Measurements from ENCODE around the gene UNC50. TPM values are rescaled to one million over a fixed set of nuclear protein-coding genes. Genes with fewer than 3 reads are reported as not detected.

UNC50 gene
- total and polyA plus RNA-seq, 2 donors (not counting 1 experiment from before 2014, with no cell fraction given), result 27.2 to 38.8 TPM

DNA sequence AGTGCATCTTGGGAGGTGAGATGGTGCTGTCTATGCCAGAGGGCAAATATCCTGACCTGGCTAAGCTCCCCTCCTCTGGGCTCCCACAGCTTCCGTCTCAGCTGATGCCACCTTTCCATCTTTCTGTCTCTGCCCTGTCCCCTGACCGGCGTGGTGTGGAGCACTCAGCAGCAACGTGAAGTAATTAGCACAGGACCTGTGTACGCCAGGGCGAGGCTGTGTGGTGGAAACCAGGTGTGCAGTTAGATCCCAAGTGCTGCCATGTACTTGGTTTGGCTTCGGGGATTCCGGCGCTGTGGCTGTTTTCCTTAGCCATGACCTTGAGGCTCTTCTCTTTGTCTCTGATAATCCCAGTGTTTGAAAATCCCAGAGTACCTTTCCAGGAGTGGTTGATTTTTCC is 36.6 kb upstream of the UNC50 start:
- Histone ChIP-seq H2AFZ (ENCODE audit: insufficient read depth, low read depth, low read length, poor library complexity, severe bottlenecking) (no peak overlapping the region), H3K79me2 (ENCODE audit: control insufficient read depth, insufficient read depth, low read length) (no peaks in the 10 kb centered on the region), H3K9me3 (ENCODE audit: control extremely low read depth in 1 of 3, control insufficient read depth in 2 of 3, insufficient read depth in 1 of 3, low read length in 2 of 3) (no peaks in the 10 kb centered on the region), H3K9ac (ENCODE audit: low read length) (no peak overlapping the region), H3K27me3 (replicated peaks in 1 of 4; ENCODE audit: control extremely low read depth in 1 of 4, control insufficient read depth in 3 of 4, insufficient read depth in 4 of 4, low read length in 3 of 4) (no peaks in the 10 kb centered on the region), H3K4me2 (replicated peaks; ENCODE audit: low read depth, low read length, poor library complexity, severe bottlenecking) (no peak overlapping the region), H3K27ac (ENCODE audit: low read length in 2 of 2) (no peak overlapping the region), H3K4me1 (ENCODE audit: control insufficient read depth in 2 of 2, insufficient read depth in 2 of 2, low read length in 2 of 2) (no peaks in the 10 kb centered on the region), H3K4me3 (ENCODE audit: control extremely low read depth in 1 of 5, extremely low read depth in 1 of 5, insufficient read depth in 1 of 5, low read depth in 2 of 5, low read length in 4 of 5) (no peak overlapping the region), H3K36me3 (replicated peaks in 1 of 2; ENCODE audit: control extremely low read depth in 1 of 2, control insufficient read depth in 1 of 2, extremely low read depth in 1 of 2, insufficient read depth in 2 of 2, low read length in 1 of 2) (peaks cover 15 to 19% of the 10 kb centered on the region in 2 experiments), H4K20me1 (ENCODE audit: control insufficient read depth, insufficient read depth, low read length, poor library complexity, severe bottlenecking) (no peaks in the 10 kb centered on the region)
- no peaks in the 10 kb centered on the region for H3K4me1 Mint-ChIP-seq
- WGBS (ENCODE audit: insufficient coverage), result over 99% methylated on average over 9 of the region's 9 CpGs
- no peaks in the 10 kb centered on the region for H3K9me3 Mint-ChIP-seq (ENCODE audit: insufficient read depth)
- H3K27me3 Mint-ChIP-seq, result no peaks in the 10 kb centered on the region
- no peak for ATAC-seq (ENCODE audit: low read depth)
- H3K4me3 Mint-ChIP-seq, result no peak overlapping the region
- no peak overlapping the region for H3K27ac Mint-ChIP-seq
- DNase-seq, result no peak
- POLR2A ChIA-PET, result no interaction called here
- CTCF ChIA-PET, result interaction anchor here (0.6 to 4.4 kb wide), 3 partner anchors 14 to 159 kb away, joined by 3 to 31 read pairs (median 3); no protein-coding TSS in a partner anchor
- intact Hi-C loops (cut with micrococcal nuclease), result no loop called here
- no peak for TF ChIP-seq EZH2 (IDR thresholded peaks at IDR 0.05; ENCODE audit: borderline replicate concordance, insufficient read depth, low read depth, low read length, poor library complexity, severe bottlenecking)
- TF ChIP-seq, protein P1, sequence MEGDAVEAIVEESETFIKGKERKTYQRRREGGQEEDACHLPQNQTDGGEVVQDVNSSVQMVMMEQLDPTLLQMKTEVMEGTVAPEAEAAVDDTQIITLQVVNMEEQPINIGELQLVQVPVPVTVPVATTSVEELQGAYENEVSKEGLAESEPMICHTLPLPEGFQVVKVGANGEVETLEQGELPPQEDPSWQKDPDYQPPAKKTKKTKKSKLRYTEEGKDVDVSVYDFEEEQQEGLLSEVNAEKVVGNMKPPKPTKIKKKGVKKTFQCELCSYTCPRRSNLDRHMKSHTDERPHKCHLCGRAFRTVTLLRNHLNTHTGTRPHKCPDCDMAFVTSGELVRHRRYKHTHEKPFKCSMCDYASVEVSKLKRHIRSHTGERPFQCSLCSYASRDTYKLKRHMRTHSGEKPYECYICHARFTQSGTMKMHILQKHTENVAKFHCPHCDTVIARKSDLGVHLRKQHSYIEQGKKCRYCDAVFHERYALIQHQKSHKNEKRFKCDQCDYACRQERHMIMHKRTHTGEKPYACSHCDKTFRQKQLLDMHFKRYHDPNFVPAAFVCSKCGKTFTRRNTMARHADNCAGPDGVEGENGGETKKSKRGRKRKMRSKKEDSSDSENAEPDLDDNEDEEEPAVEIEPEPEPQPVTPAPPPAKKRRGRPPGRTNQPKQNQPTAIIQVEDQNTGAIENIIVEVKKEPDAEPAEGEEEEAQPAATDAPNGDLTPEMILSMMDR (IDR thresholded peaks at IDR 0.05), result no peak

DNA sequence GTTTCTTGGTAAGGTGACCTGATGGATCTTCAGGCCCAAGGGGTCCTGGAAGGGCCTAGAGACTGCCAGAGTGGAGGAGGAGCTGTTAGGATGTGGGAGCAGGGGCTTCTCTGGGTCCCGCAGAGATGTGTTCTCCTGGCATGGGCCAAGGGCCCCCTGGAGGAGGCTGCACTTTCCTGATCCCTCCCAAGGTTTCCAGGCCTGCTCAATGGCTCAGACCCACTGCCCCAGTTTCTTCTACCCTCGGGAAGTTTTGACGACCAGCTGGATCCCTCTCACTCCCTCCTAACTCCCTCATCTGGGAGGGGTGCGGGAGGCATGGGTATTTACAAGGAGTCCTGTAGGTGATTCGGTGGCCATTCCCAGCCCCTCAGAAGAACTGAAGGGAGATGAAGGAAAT is 36.2 kb upstream of the UNC50 start:
- no peak for ATAC-seq (ENCODE audit: low read depth)
- H3K27me3 Mint-ChIP-seq, result no peaks in the 10 kb centered on the region
- Histone ChIP-seq H3K4me3 (ENCODE audit: control extremely low read depth in 1 of 5, extremely low read depth in 1 of 5, insufficient read depth in 1 of 5, low read depth in 2 of 5, low read length in 4 of 5) (no peak overlapping the region), H3K4me1 (ENCODE audit: control insufficient read depth in 2 of 2, insufficient read depth in 2 of 2, low read length in 2 of 2) (no peaks in the 10 kb centered on the region), H3K9ac (ENCODE audit: low read length) (no peak overlapping the region), H3K9me3 (ENCODE audit: control extremely low read depth in 1 of 3, control insufficient read depth in 2 of 3, insufficient read depth in 1 of 3, low read length in 2 of 3) (no peaks in the 10 kb centered on the region), H3K27me3 (replicated peaks in 1 of 4; ENCODE audit: control extremely low read depth in 1 of 4, control insufficient read depth in 3 of 4, insufficient read depth in 4 of 4, low read length in 3 of 4) (no peaks in the 10 kb centered on the region), H2AFZ (ENCODE audit: insufficient read depth, low read depth, low read length, poor library complexity, severe bottlenecking) (no peak overlapping the region), H3K4me2 (replicated peaks; ENCODE audit: low read depth, low read length, poor library complexity, severe bottlenecking) (no peak overlapping the region), H3K27ac (ENCODE audit: low read length in 2 of 2) (no peak overlapping the region), H3K36me3 (replicated peaks in 1 of 2; ENCODE audit: control extremely low read depth in 1 of 2, control insufficient read depth in 1 of 2, extremely low read depth in 1 of 2, insufficient read depth in 2 of 2, low read length in 1 of 2) (peaks cover 15 to 22% of the 10 kb centered on the region in 2 experiments), H3K79me2 (ENCODE audit: control insufficient read depth, insufficient read depth, low read length) (no peaks in the 10 kb centered on the region), H4K20me1 (ENCODE audit: control insufficient read depth, insufficient read depth, low read length, poor library complexity, severe bottlenecking) (no peaks in the 10 kb centered on the region)
- POLR2A ChIA-PET, result no interaction called here
- no peak overlapping the region for H3K4me3 Mint-ChIP-seq
- 83% methylated on average over 1 of the region's 5 CpGs for WGBS (ENCODE audit: insufficient coverage)
- no peak for TF ChIP-seq EZH2 (IDR thresholded peaks at IDR 0.05; ENCODE audit: borderline replicate concordance, insufficient read depth, low read depth, low read length, poor library complexity, severe bottlenecking)
- TF ChIP-seq, protein P1 (IDR thresholded peaks at IDR 0.05), result no peak
- intact Hi-C loops (cut with micrococcal nuclease), result no loop called here
- H3K27ac Mint-ChIP-seq, result no peak overlapping the region
- no peaks in the 10 kb centered on the region for H3K9me3 Mint-ChIP-seq (ENCODE audit: insufficient read depth)
- CTCF ChIA-PET, result interaction anchor here (0.6 to 1.1 kb wide), 2 partner anchors 11 to 24 kb away, joined by 3 to 4 read pairs; no protein-coding TSS in a partner anchor
- DNase-seq, result no peak
- H3K4me1 Mint-ChIP-seq, result no peaks in the 10 kb centered on the region

Measured in B cell (primary cell).